Thymus (tissue), 11 donors: ENCODE data around the gene TPST2. TPM values are rescaled to one million over a fixed set of nuclear protein-coding genes. Genes with fewer than 3 reads are reported as not detected.

Experiments
- DNase-seq, 9 donors: peaks; one replicate each; pipeline ENCODE4 v3.0.0-alpha.2; 2013; ENCODE audit warnings: low spot score in 9 of 9, low read depth in 6 of 9, missing footprints in 1 of 9
- H3K27ac ChIP-seq, 2 donors: one replicate each; pipeline ENCODE4 v1.5.1; 2013; ENCODE audit warnings: control low read depth in 1 of 2, low read depth in 1 of 2, low read length in 1 of 2, mild to moderate bottlenecking in 1 of 2, moderate library complexity in 1 of 2
- H3K27me3 ChIP-seq, 2 donors: one replicate each; pipeline ENCODE4 v1.5.1; 2013; ENCODE audit warnings: low read length in 1 of 2; ENCODE audit not compliant: control insufficient read depth in 2 of 2, insufficient read depth in 1 of 2
- H3K36me3 ChIP-seq, 2 donors: one replicate each; pipeline ENCODE4 v1.5.1; 2013; ENCODE audit warnings: low read length in 1 of 2, mild to moderate bottlenecking in 1 of 2, moderate library complexity in 1 of 2; ENCODE audit not compliant: control insufficient read depth in 2 of 2, insufficient read depth in 2 of 2
- H3K4me1 ChIP-seq, 2 donors: one replicate each; pipeline ENCODE4 v1.5.1; 2013; ENCODE audit warnings: low read length in 2 of 2; ENCODE audit not compliant: control insufficient read depth in 2 of 2, insufficient read depth in 2 of 2
- H3K4me3 ChIP-seq, 2 donors: one replicate each; pipeline ENCODE4 v1.5.1; 2013; ENCODE audit warnings: low read length in 2 of 2, control low read depth in 1 of 2, mild to moderate bottlenecking in 1 of 2
- H3K9me3 ChIP-seq, 2 donors: one replicate each; pipeline ENCODE4 v1.5.1; 2013; ENCODE audit warnings: low read length in 1 of 2, mild to moderate bottlenecking in 1 of 2; ENCODE audit not compliant: control insufficient read depth in 2 of 2, insufficient read depth in 1 of 2
- WGBS: extraction: QIAGEN DNeasy Blood & Tissue Kit; methylation state at CpG from one replicate; pipeline ENCODE4 v1.1.7; 2013; 5-methylcytosine and 5-hydroxymethylcytosine counted together
- polyA plus RNA-seq: library from polyadenylated mRNA; stranded (reverse); fragments of 200-250 nt; gene quantifications from one replicate; pipeline ENCODE4 v1.2.3, GENCODE V29; 2013
- total RNA-seq: library from RNA; stranded (reverse); fragments of 120-200 nt; gene quantifications from one replicate; pipeline ENCODE4 v1.2.4, GENCODE V29; 2013
- donor health status: healthy.

The TPST2 gene
- total and polyA plus RNA-seq, 2 donors: 17.0 to 20.3 TPM

GRCh38 chr22:26499188-26499703 is 90.7 kb downstream of the TPST2 start:
- no peaks in the 10 kb centered on the region for H3K9me3 ChIP-seq
- H3K4me3 ChIP-seq: no peak overlapping the region
- peaks cover 69 to 79% of the 10 kb centered on the region in 2 donors for H3K36me3 ChIP-seq
- H3K27ac ChIP-seq: no peak overlapping the region
- no peaks in the 10 kb centered on the region for H3K27me3 ChIP-seq
- no peak for DNase-seq
- 93% methylated on average over 25 of the region's 25 CpGs for WGBS
- H3K4me1 ChIP-seq: peaks cover 9 to 12% of the 10 kb centered on the region in 2 donors

- Histone ChIP-seq H3K27ac (no peak overlapping the region), H3K4me3 (no peak overlapping the region), H3K9me3 (no peaks in the 10 kb centered on the region), H3K27me3 (no peaks in the 10 kb centered on the region), H3K4me1 (no peaks in the 10 kb centered on the region), H3K36me3 (peaks cover 78% of the 10 kb centered on the region in 2 donors)
- 97% methylated on average over 4 of the region's 4 CpGs for WGBS
- DNase-seq: no peak
Observed at GRCh38 chr22:26496456-26496855, 93.5 kb downstream of the TPST2 start.

DNA sequence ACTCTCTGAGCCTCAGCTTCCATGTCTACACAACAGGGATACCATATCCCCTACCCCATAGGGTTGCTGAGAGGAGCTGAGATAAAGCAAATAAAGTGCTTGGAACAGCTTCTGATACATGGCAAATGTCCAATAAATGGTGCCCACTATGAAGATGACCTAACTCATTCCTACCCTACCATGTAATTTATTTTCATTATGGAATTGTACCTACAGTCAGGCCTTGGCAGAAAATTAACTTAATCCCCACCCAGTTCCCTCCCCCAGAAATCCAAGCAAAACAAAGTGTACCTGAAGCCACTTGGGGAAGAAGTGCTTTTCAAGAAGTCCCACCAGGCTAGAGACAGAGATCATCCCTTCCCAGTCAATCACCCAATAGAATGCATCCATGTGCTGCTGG is 95.4 kb downstream of the TPST2 start:
- Histone ChIP-seq H3K4me3 (no peak overlapping the region), H3K9me3 (no peaks in the 10 kb centered on the region), H3K27me3 (no peaks in the 10 kb centered on the region), H3K36me3 (peaks cover 71 to 80% of the 10 kb centered on the region in 2 donors), H3K27ac (no peak overlapping the region), H3K4me1 (no peaks in the 10 kb centered on the region)
- no peak for DNase-seq

GRCh38 chr22:26492220-26492619 is 97.7 kb downstream of the TPST2 start:
- no peak overlapping the region for H3K4me3 ChIP-seq
- peaks cover 74 to 88% of the 10 kb centered on the region in 2 donors for H3K36me3 ChIP-seq
- 97% methylated on average over 9 of the region's 9 CpGs for WGBS
- H3K4me1 ChIP-seq: no peaks in the 10 kb centered on the region
- no peaks in the 10 kb centered on the region for H3K9me3 ChIP-seq
- no peaks in the 10 kb centered on the region for H3K27me3 ChIP-seq
- H3K27ac ChIP-seq: no peak overlapping the region
- DNase-seq: no peak

GRCh38 chr22:26489447-26490036 is 100.4 kb downstream of the TPST2 start:
- WGBS: 95% methylated on average over 4 of the region's 4 CpGs
- peaks cover 49 to 66% of the 10 kb centered on the region in 2 donors for H3K36me3 ChIP-seq
- H3K4me1 ChIP-seq: peaks cover under 1% of the 10 kb centered on the region in 2 donors
- H3K27me3 ChIP-seq: no peaks in the 10 kb centered on the region
- no peak for DNase-seq
- H3K4me3 ChIP-seq: no peak overlapping the region
- no peak overlapping the region for H3K27ac ChIP-seq
- H3K9me3 ChIP-seq: no peaks in the 10 kb centered on the region

GRCh38 chr22:26487996-26488395 is 101.9 kb downstream of the TPST2 start:
- H3K4me1 ChIP-seq: peaks cover 9 to 10% of the 10 kb centered on the region in 2 donors
- no peaks in the 10 kb centered on the region for H3K9me3 ChIP-seq
- H3K27ac ChIP-seq: no peak overlapping the region
- H3K27me3 ChIP-seq: no peaks in the 10 kb centered on the region
- WGBS: 48% methylated on average over 3 of the region's 3 CpGs
- DNase-seq: no peak
- peaks cover 34 to 52% of the 10 kb centered on the region in 2 donors for H3K36me3 ChIP-seq
- H3K4me3 ChIP-seq: no peak overlapping the region

GRCh38 chr22:26486394-26486793 is 103.5 kb downstream of the TPST2 start:
- H3K36me3 ChIP-seq: peaks cover 20 to 38% of the 10 kb centered on the region in 2 donors

DNA sequence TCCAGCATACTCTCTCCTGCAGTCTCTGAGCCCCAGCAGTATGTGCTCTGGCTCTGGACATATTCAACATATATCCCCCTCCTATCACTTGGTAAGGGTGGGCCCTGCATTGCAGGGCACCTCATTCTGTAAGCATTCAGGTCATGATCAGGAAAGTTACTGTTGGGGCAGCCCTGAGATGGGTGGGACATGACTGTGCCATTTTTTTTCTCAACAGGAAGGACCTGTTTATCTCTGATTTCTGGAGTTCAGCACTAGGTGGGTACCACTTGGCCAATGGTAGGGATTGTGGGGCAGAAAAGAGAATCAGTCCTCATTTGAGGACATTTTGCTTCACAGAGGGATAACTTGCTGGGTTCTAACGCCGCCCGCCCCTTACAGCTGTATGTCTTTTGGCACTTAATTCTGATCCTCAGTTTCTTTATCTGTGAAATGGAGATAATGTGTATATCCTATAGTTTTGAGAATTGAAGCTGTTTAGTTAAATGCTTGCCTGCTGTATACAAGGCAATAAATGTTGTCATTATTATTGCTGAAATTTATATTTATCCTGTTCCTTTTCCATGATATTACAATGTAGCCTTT is 104.0 kb downstream of the TPST2 start:
- no peak overlapping the region for H3K27ac ChIP-seq

More at GRCh38 chr22:26486394-26486793, 103.5 kb downstream of the TPST2 start:
- no peaks in the 10 kb centered on the region for H3K27me3 ChIP-seq
- no peak overlapping the region for H3K27ac ChIP-seq
- peaks cover 25% of the 10 kb centered on the region in 2 donors for H3K4me1 ChIP-seq
- H3K9me3 ChIP-seq: no peaks in the 10 kb centered on the region
- no peak for DNase-seq
- no peak overlapping the region for H3K4me3 ChIP-seq
- 98% methylated on average over 5 of the region's 5 CpGs for WGBS

GRCh38 chr22:26485013-26485412 is 104.9 kb downstream of the TPST2 start:
- Histone ChIP-seq H3K9me3 (no peaks in the 10 kb centered on the region), H3K4me3 (no peak overlapping the region), H3K27ac (no peak overlapping the region), H3K27me3 (no peaks in the 10 kb centered on the region), H3K36me3 (peaks cover 18 to 24% of the 10 kb centered on the region in 2 donors), H3K4me1 (peaks cover 35 to 39% of the 10 kb centered on the region in 2 donors)
- 90% methylated on average over 7 of the region's 7 CpGs for WGBS
- no peak for DNase-seq

More for the DNA sequence above, 104.0 kb downstream of the TPST2 start:
- peaks cover 29 to 30% of the 10 kb centered on the region in 2 donors for H3K4me1 ChIP-seq
- H3K9me3 ChIP-seq: no peaks in the 10 kb centered on the region
- no peak for DNase-seq
- no peaks in the 10 kb centered on the region for H3K27me3 ChIP-seq
- no peak overlapping the region for H3K4me3 ChIP-seq
- H3K36me3 ChIP-seq: peaks cover 18 to 33% of the 10 kb centered on the region in 2 donors
- WGBS: 78% methylated on average over 3 of the region's 3 CpGs
